ENCODE data around the gene SLC28A2. TPM values are rescaled to one million over a fixed set of nuclear protein-coding genes. Genes with fewer than 3 reads are reported as not detected.

Gene SLC28A2
- total RNA-seq, 1 experiment from 2014 or later = not detected

- H3K4me3 Mint-ChIP-seq = no peak overlapping the region
These were observed 46.8 kb upstream of the SLC28A2 start for GRCh38 chr15:45205192-45205591.

More at GRCh38 chr15:45205192-45205591, 46.8 kb upstream of the SLC28A2 start:
- Histone ChIP-seq H3K79me2 (ENCODE audit: insufficient read depth, low read length) (no peaks in the 10 kb centered on the region), H2BK5ac (ENCODE audit: insufficient read length, low read length) (no peak overlapping the region), H4K8ac (replicated peaks; ENCODE audit: insufficient read length, low read depth, low read length) (no peak overlapping the region), H3K4me1 (ENCODE audit: insufficient read depth, low read length) (no peaks in the 10 kb centered on the region), H3K9ac (ENCODE audit: extremely low read depth, insufficient read length, low read length) (no peak overlapping the region), H4K20me1 (ENCODE audit: control insufficient read depth, insufficient read depth, insufficient read length) (no peaks in the 10 kb centered on the region), H2BK15ac (ENCODE audit: low read depth, low read length) (no peak overlapping the region), H3K27ac (ENCODE audit: insufficient read length, low read depth, low read length) (no peak overlapping the region), H3K4me2 (ENCODE audit: insufficient read depth, insufficient read length, low read length) (no peak overlapping the region), H2AK5ac (ENCODE audit: insufficient read length, low read length) (no peak overlapping the region), H3K14ac (ENCODE audit: insufficient read depth, low read length) (no peak overlapping the region), H2BK120ac (ENCODE audit: low read depth, low read length, poor library complexity, severe bottlenecking) (no peak overlapping the region), H3K18ac (ENCODE audit: insufficient read length, low read depth, low read length) (no peak overlapping the region), H2AFZ (ENCODE audit: low read length) (no peak overlapping the region), H3K4ac (ENCODE audit: low read depth, low read length) (no peak overlapping the region), H3K23me2 (ENCODE audit: insufficient read length, low read depth, low read length, poor library complexity, severe bottlenecking) (peaks cover under 1% of the 10 kb centered on the region), H3K79me1 (ENCODE audit: insufficient read depth, low read depth, low read length, poor library complexity, severe bottlenecking) (no peaks in the 10 kb centered on the region), H3T11ph (ENCODE audit: low read length) (no peak overlapping the region), H4K5ac (ENCODE audit: insufficient read length, low read depth, low read length) (no peak overlapping the region), H3K56ac (ENCODE audit: insufficient read length, low read depth, low read length) (no peak overlapping the region), H3K27me3 (ENCODE audit: insufficient read depth, low read length) (no peaks in the 10 kb centered on the region), H4K91ac (ENCODE audit: insufficient read length, low read depth, low read length) (no peak overlapping the region), H3K23ac (ENCODE audit: insufficient read length, low read depth, low read length) (no peak overlapping the region), H2BK20ac (ENCODE audit: low read depth, low read length, poor library complexity, severe bottlenecking) (no peak overlapping the region), H3K9me3 (ENCODE audit: control insufficient read depth, low read depth, low read length) (no peaks in the 10 kb centered on the region), H2BK12ac (ENCODE audit: insufficient read length, low read depth, low read length) (no peak overlapping the region)
- peak; percentile 76 for DNase-seq
- Mint-ChIP-seq H3K36me3 (ENCODE audit: insufficient read depth in 1 of 3, low read depth in 3 of 3) (no peaks in the 10 kb centered on the region), H3K9me3 (peaks cover 0 to 4% of the 10 kb centered on the region in 2 experiments; a peak in 2 of 5 replicates), H3K4me1 (peaks cover 7 to 8% of the 10 kb centered on the region in 2 experiments), H3K27ac (no peak overlapping the region), H3K27me3 (ENCODE audit: low read depth) (peaks cover 18% of the 10 kb centered on the region)
- TF ChIP-seq, protein P1, sequence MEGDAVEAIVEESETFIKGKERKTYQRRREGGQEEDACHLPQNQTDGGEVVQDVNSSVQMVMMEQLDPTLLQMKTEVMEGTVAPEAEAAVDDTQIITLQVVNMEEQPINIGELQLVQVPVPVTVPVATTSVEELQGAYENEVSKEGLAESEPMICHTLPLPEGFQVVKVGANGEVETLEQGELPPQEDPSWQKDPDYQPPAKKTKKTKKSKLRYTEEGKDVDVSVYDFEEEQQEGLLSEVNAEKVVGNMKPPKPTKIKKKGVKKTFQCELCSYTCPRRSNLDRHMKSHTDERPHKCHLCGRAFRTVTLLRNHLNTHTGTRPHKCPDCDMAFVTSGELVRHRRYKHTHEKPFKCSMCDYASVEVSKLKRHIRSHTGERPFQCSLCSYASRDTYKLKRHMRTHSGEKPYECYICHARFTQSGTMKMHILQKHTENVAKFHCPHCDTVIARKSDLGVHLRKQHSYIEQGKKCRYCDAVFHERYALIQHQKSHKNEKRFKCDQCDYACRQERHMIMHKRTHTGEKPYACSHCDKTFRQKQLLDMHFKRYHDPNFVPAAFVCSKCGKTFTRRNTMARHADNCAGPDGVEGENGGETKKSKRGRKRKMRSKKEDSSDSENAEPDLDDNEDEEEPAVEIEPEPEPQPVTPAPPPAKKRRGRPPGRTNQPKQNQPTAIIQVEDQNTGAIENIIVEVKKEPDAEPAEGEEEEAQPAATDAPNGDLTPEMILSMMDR (conservative IDR thresholded peaks at IDR 0.05) = peak; percentile 92
- WGBS (ENCODE audit: extremely low coverage, insufficient read length, low lambda C conversion rate) = no CpG with 5 or more reads among the region's 2 CpGs

Data from H9 (cell line).